Activated T-cell treated with anti-CD3 and anti-CD28 coated beads, Interleukin-2, amount 50 U/mL, for 4 hours (primary cell): Measurements from ENCODE around the gene TBX5. TPM values are rescaled to one million over a fixed set of nuclear protein-coding genes. Genes with fewer than 3 reads are reported as not detected.

Experiments
- ATAC-seq, 2 donors: fragments of 200-7000 bp; cut with Tn5 transposase; one replicate each; pipeline ENCODE4 v1.10.0; 2021
- DNase-seq: peaks from one replicate; pipeline ENCODE4 v3.0.0-alpha.2; 2020
- H3K27me3 Mint-ChIP-seq: one replicate; pipeline ENCODE4 v1.8.0; 2021; ENCODE audit warnings: low read depth, mixed read lengths
- H3K36me3 Mint-ChIP-seq: one replicate; pipeline ENCODE4 v1.8.0; 2022; ENCODE audit warnings: mixed read lengths; ENCODE audit not compliant: insufficient read depth
- H3K4me1 Mint-ChIP-seq: one replicate; pipeline ENCODE4 v1.8.0; 2021; ENCODE audit warnings: low read depth, mixed read lengths
- H3K4me3 Mint-ChIP-seq: one replicate; pipeline ENCODE4 v1.8.0; 2021; ENCODE audit warnings: mild to moderate bottlenecking, moderate library complexity, mixed read lengths
- H3K9me3 Mint-ChIP-seq: one replicate; pipeline ENCODE4 v1.8.0; 2021; ENCODE audit warnings: mixed read lengths
- total RNA-seq, 3 donors: library from RNA; stranded (reverse); gene quantifications; one replicate each; pipeline ENCODE4 v1.2.1, GENCODE V29; 2021

The TBX5 gene
- total RNA-seq, 3 donors from 2014 or later: not detected

- DNase-seq (no peak), ATAC-seq (no peak)
- peaks cover 88% of the 10 kb centered on the region for H3K27me3 Mint-ChIP-seq
- H3K4me1 Mint-ChIP-seq: no peaks in the 10 kb centered on the region
- no peak overlapping the region for H3K4me3 Mint-ChIP-seq
- H3K9me3 Mint-ChIP-seq: peaks cover 6% of the 10 kb centered on the region
- H3K36me3 Mint-ChIP-seq: no peaks in the 10 kb centered on the region
Observed at GRCh38 chr12:114441039-114441383, 35.1 kb upstream of the TBX5 start.

GRCh38 chr12:114440270-114441038 lies 34.5 kb upstream of the TBX5 start:
- ATAC-seq: no peak
- peaks cover 6% of the 10 kb centered on the region for H3K9me3 Mint-ChIP-seq
- DNase-seq: no peak
- no peak overlapping the region for H3K4me3 Mint-ChIP-seq
- peaks cover 83% of the 10 kb centered on the region for H3K27me3 Mint-ChIP-seq
- H3K36me3 Mint-ChIP-seq: no peaks in the 10 kb centered on the region
- H3K4me1 Mint-ChIP-seq: no peaks in the 10 kb centered on the region

- H3K4me3 Mint-ChIP-seq: no peak overlapping the region
- H3K36me3 Mint-ChIP-seq: no peaks in the 10 kb centered on the region
- H3K9me3 Mint-ChIP-seq: peaks cover 6% of the 10 kb centered on the region
- no peak for DNase-seq
- no peaks in the 10 kb centered on the region for H3K4me1 Mint-ChIP-seq
- no peak for ATAC-seq
- H3K27me3 Mint-ChIP-seq: peaks cover 76% of the 10 kb centered on the region
Observed at GRCh38 chr12:114439817-114440216, 33.9 kb upstream of the TBX5 start.

GRCh38 chr12:114439261-114439683 lies 33.3 kb upstream of the TBX5 start:
- H3K36me3 Mint-ChIP-seq: no peaks in the 10 kb centered on the region
- no peak overlapping the region for H3K4me3 Mint-ChIP-seq
- ATAC-seq: no peak
- H3K9me3 Mint-ChIP-seq: peaks cover 6% of the 10 kb centered on the region
- no peaks in the 10 kb centered on the region for H3K4me1 Mint-ChIP-seq
- DNase-seq: no peak
- peaks cover 73% of the 10 kb centered on the region for H3K27me3 Mint-ChIP-seq

GRCh38 chr12:114438635-114439256 lies 32.8 kb upstream of the TBX5 start:
- Mint-ChIP-seq H3K4me3 (no peak overlapping the region), H3K9me3 (peaks cover 6% of the 10 kb centered on the region), H3K27me3 (peaks cover 68% of the 10 kb centered on the region), H3K4me1 (no peaks in the 10 kb centered on the region), H3K36me3 (no peaks in the 10 kb centered on the region)
- no peak for DNase-seq
- no peak for ATAC-seq

GRCh38 chr12:114434341-114434740 lies 28.4 kb upstream of the TBX5 start:
- DNase-seq (no peak), ATAC-seq (no peak)
- Mint-ChIP-seq H3K9me3 (peaks cover 6% of the 10 kb centered on the region), H3K4me1 (no peaks in the 10 kb centered on the region), H3K4me3 (no peak overlapping the region), H3K36me3 (no peaks in the 10 kb centered on the region), H3K27me3 (peaks cover 28% of the 10 kb centered on the region)

GRCh38 chr12:114431902-114432301 lies 26.0 kb upstream of the TBX5 start:
- no peak for ATAC-seq
- Mint-ChIP-seq H3K36me3 (no peaks in the 10 kb centered on the region), H3K9me3 (peaks cover 6% of the 10 kb centered on the region)

GRCh38 chr12:114430306-114430705 lies 24.4 kb upstream of the TBX5 start:
- Mint-ChIP-seq H3K4me3 (no peak overlapping the region), H3K4me1 (no peaks in the 10 kb centered on the region), H3K9me3 (no peaks in the 10 kb centered on the region), H3K36me3 (no peaks in the 10 kb centered on the region), H3K27me3 (peaks cover 3% of the 10 kb centered on the region)
- DNase-seq (no peak), ATAC-seq (peak in 1 of 2 donors; percentile 37)

More at GRCh38 chr12:114431902-114432301, 26.0 kb upstream of the TBX5 start:
- Mint-ChIP-seq H3K4me3 (no peak overlapping the region), H3K27me3 (peaks cover 8% of the 10 kb centered on the region), H3K4me1 (no peaks in the 10 kb centered on the region)
- no peak for DNase-seq

- no peak for DNase-seq
Observed at GRCh38 chr12:114425031-114425626, 19.2 kb upstream of the TBX5 start.

GRCh38 chr12:114420944-114421335 lies 15.0 kb upstream of the TBX5 start:
- DNase-seq (no peak), ATAC-seq (no peak)
- Mint-ChIP-seq H3K4me1 (no peaks in the 10 kb centered on the region), H3K4me3 (no peak overlapping the region), H3K36me3 (no peaks in the 10 kb centered on the region), H3K27me3 (peaks cover 20% of the 10 kb centered on the region), H3K9me3 (peaks cover 3% of the 10 kb centered on the region)

More at GRCh38 chr12:114425031-114425626, 19.2 kb upstream of the TBX5 start:
- Mint-ChIP-seq H3K36me3 (no peaks in the 10 kb centered on the region), H3K4me3 (no peak overlapping the region), H3K27me3 (peaks cover 2% of the 10 kb centered on the region), H3K9me3 (peaks cover 3% of the 10 kb centered on the region), H3K4me1 (no peaks in the 10 kb centered on the region)
- no peak for ATAC-seq

GRCh38 chr12:114420182-114420943 lies 14.4 kb upstream of the TBX5 start:
- Mint-ChIP-seq H3K4me3 (no peak overlapping the region), H3K4me1 (no peaks in the 10 kb centered on the region), H3K27me3 (peaks cover 26% of the 10 kb centered on the region), H3K36me3 (no peaks in the 10 kb centered on the region), H3K9me3 (peaks cover 3% of the 10 kb centered on the region)
- ATAC-seq (no peak), DNase-seq (no peak)

- Mint-ChIP-seq H3K9me3 (no peaks in the 10 kb centered on the region), H3K36me3 (no peaks in the 10 kb centered on the region), H3K27me3 (peaks cover 61% of the 10 kb centered on the region), H3K4me3 (no peak overlapping the region), H3K4me1 (no peaks in the 10 kb centered on the region)
- DNase-seq: no peak
- ATAC-seq: no peak
Observed at GRCh38 chr12:114416028-114416427, 10.1 kb upstream of the TBX5 start.

GRCh38 chr12:114415525-114415868 lies 9.6 kb upstream of the TBX5 start:
- Mint-ChIP-seq H3K4me3 (no peak overlapping the region), H3K9me3 (no peaks in the 10 kb centered on the region), H3K36me3 (no peaks in the 10 kb centered on the region), H3K27me3 (peaks cover 67% of the 10 kb centered on the region), H3K4me1 (peaks cover under 1% of the 10 kb centered on the region)
- no peak for DNase-seq
- ATAC-seq: no peak

GRCh38 chr12:114414866-114415524 lies 9.1 kb upstream of the TBX5 start:
- peaks cover 4% of the 10 kb centered on the region for H3K4me1 Mint-ChIP-seq
- ATAC-seq: no peak
- DNase-seq: no peak
- no peak overlapping the region for H3K4me3 Mint-ChIP-seq
- H3K36me3 Mint-ChIP-seq: no peaks in the 10 kb centered on the region
- peaks cover 72% of the 10 kb centered on the region for H3K27me3 Mint-ChIP-seq
- no peaks in the 10 kb centered on the region for H3K9me3 Mint-ChIP-seq
